ENCODE results near the gene CACNA1D. TPM values are rescaled to one million over a fixed set of nuclear protein-coding genes. Genes with fewer than 3 reads are reported as not detected.

Gene CACNA1D
- total RNA-seq, 1 donor from 2014 or later: 6.3 TPM

DNA sequence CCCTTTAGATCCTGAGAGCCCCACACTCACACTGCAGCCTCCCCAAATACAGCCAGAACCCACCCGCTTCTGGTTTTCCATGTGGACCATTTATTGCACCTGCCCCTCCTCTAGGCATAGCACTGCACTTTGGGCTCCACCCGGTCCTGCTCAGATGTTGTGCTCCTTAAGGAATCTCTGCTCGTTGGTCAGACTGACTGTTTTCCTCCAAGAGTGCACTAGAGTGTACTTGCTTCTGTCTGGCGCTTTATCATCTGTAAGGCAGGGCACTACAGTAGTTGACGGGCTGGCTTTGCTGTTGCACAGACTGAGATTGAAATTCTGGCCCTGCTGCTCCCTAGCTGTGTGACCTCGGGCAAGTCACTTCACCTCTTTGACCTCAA is 124.1 kb downstream of the CACNA1D start:
- H3K9me3 Mint-ChIP-seq (ENCODE audit: low read depth): no peaks in the 10 kb centered on the region
- no peaks in the 10 kb centered on the region for H3K4me1 Mint-ChIP-seq (ENCODE audit: low read depth)
- H3K27me3 Mint-ChIP-seq: peaks cover 10% of the 10 kb centered on the region
- H3K4me3 Mint-ChIP-seq (ENCODE audit: low read depth): no peak overlapping the region
- H3K36me3 Mint-ChIP-seq (ENCODE audit: insufficient read depth): no peaks in the 10 kb centered on the region
- H3K27ac Mint-ChIP-seq: no peak overlapping the region
- DNase-seq (ENCODE audit: low spot score, unreplicated experiment): no peak
- TF ChIP-seq, protein P1, sequence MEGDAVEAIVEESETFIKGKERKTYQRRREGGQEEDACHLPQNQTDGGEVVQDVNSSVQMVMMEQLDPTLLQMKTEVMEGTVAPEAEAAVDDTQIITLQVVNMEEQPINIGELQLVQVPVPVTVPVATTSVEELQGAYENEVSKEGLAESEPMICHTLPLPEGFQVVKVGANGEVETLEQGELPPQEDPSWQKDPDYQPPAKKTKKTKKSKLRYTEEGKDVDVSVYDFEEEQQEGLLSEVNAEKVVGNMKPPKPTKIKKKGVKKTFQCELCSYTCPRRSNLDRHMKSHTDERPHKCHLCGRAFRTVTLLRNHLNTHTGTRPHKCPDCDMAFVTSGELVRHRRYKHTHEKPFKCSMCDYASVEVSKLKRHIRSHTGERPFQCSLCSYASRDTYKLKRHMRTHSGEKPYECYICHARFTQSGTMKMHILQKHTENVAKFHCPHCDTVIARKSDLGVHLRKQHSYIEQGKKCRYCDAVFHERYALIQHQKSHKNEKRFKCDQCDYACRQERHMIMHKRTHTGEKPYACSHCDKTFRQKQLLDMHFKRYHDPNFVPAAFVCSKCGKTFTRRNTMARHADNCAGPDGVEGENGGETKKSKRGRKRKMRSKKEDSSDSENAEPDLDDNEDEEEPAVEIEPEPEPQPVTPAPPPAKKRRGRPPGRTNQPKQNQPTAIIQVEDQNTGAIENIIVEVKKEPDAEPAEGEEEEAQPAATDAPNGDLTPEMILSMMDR (IDR thresholded peaks at IDR 0.05; ENCODE audit: unreplicated experiment): no peak

DNA sequence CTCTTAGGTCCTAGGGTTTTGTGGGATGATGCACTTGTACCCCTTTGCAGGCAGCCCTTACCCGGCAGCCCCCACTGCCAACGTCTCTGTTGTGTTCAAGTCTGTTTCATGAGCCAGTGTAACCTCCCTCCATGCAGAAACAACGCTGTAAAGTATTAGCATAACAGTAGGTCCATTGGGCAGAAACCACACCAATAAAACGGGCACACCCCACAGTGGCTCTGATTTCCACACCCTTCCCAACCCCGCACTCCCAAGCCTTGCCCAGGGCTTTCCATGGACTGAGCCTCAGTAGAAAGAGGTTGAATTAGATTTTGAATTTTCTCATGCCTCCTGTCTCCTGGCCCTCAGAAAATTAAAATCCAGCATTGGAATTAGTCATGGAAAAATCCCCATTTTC is 124.5 kb downstream of the CACNA1D start:
- DNase-seq (ENCODE audit: low spot score, unreplicated experiment): no peak
- Mint-ChIP-seq H3K4me3 (ENCODE audit: low read depth) (no peak overlapping the region), H3K27ac (no peak overlapping the region), H3K4me1 (ENCODE audit: low read depth) (no peaks in the 10 kb centered on the region), H3K36me3 (ENCODE audit: insufficient read depth) (no peaks in the 10 kb centered on the region), H3K9me3 (ENCODE audit: low read depth) (no peaks in the 10 kb centered on the region), H3K27me3 (peaks cover 12% of the 10 kb centered on the region)
- TF ChIP-seq, protein P1 (IDR thresholded peaks at IDR 0.05; ENCODE audit: unreplicated experiment): no peak

DNA sequence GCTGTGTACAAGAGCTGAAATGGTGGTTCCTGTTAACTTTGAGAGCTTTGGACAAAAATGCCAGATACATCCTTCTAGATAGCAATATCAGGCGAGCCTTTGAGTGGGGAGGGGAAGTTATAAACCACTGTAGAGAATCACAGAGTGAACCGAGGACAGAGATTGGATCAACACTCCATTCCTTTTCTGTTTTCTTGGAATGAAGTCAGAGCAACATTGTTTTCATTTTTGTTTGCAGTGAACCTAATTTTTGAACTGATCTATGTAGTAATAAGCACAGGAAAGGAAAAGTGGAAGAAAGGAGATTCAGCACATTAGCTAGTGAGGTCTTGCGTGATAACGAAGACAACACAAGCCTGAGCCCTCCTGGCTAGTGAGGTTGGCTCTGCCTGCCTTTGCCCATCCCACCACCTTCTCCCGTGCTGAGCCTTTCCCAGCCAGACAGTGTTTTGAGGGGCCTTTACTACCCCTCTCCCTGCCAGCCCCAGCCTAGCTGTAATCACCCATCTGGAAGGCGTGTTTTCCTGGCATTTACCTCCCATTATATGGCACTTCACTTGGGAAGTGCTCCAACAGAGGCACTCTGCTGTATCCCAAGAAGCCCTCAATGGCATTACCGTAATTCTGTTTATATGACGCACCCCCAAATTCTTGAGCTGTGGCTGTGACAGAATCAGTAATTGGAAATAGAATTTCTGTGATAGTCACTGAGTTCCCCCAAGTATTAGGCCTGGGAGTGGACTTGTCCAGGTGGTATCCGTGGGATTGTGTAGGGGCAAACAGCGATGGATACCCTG is 129.8 kb downstream of the CACNA1D start:
- H3K27ac Mint-ChIP-seq: no peak overlapping the region
- H3K36me3 Mint-ChIP-seq (ENCODE audit: insufficient read depth): no peaks in the 10 kb centered on the region
- H3K4me3 Mint-ChIP-seq (ENCODE audit: low read depth): no peak overlapping the region
- H3K4me1 Mint-ChIP-seq (ENCODE audit: low read depth): peaks cover 2% of the 10 kb centered on the region
- DNase-seq (ENCODE audit: low spot score, unreplicated experiment): no peak
- peaks cover 8% of the 10 kb centered on the region for H3K27me3 Mint-ChIP-seq
- TF ChIP-seq, protein P1 (IDR thresholded peaks at IDR 0.05; ENCODE audit: unreplicated experiment): no peak
- no peaks in the 10 kb centered on the region for H3K9me3 Mint-ChIP-seq (ENCODE audit: low read depth)

DNA sequence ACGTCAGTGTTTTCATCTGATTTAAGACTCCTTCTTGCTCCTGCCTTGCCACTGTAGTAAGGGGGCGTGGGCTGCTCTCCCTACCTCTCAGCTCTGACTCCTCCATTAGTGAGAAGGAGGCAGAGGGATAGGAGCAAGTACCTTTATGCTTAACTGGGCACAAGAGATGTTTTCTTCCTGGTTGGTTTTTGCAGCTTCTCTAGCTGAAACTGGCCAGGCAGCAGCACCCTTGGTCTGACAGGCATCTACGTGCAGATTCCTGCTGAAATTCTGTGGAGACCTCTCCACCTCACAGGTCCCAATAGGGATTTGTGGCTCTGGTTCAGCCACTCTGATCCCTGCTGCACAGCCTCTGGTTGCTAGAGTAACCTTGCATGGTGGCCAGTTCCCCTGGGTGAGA is 132.5 kb downstream of the CACNA1D start:
- TF ChIP-seq, protein P1 (IDR thresholded peaks at IDR 0.05; ENCODE audit: unreplicated experiment): no peak
- peaks cover 8% of the 10 kb centered on the region for H3K27me3 Mint-ChIP-seq
- no peaks in the 10 kb centered on the region for H3K36me3 Mint-ChIP-seq (ENCODE audit: insufficient read depth)
- peak overlapping the region; percentile 54 for H3K27ac Mint-ChIP-seq
- peaks cover 6% of the 10 kb centered on the region for H3K9me3 Mint-ChIP-seq (ENCODE audit: low read depth)
- H3K4me3 Mint-ChIP-seq (ENCODE audit: low read depth): no peak overlapping the region
- H3K4me1 Mint-ChIP-seq (ENCODE audit: low read depth): peaks cover 6% of the 10 kb centered on the region
- no peak for DNase-seq (ENCODE audit: low spot score, unreplicated experiment)

DNA sequence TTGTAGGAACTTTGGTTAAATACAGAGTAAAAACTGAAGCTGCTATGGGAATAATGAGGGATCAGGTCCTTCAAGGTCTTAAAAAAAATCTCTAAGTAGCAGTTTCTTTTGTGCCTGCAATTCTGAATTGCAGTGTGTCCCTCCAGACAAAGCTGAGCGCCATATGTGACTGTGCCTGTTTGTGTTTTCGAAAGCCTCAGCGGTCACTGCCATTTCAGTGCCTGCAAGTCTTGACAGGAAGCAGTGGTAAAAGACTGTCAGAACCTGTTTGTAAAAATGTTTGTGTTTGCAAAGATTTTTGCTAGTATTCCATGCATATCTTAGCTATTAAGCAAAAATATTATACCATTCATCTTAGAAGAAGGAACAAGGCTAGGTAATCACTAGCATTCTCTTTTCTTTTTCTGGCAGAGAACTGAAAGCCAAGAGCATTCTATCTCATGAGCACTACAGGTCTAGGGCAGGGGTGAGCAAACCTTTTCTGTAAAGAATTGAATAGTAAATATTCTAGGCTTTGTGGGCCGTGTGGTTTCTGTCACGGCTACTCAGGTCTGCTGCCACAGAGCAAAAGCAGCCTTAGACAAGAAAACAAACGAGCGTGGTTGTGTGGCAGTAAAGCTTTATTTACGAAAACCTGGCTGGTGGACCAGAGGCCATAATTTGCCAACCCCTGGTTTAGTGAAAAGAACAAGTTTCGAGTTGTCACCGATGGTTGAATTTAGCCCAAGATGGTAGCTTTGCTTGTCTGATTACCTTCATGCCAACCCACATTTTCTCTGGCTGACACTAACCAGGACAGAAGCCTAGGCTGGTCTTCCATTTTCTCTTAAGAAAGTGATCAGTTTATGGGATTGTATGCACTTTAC is 134.4 kb downstream of the CACNA1D start:
- Mint-ChIP-seq H3K36me3 (ENCODE audit: insufficient read depth) (no peaks in the 10 kb centered on the region), H3K9me3 (ENCODE audit: low read depth) (peaks cover 6% of the 10 kb centered on the region), H3K27me3 (peaks cover 8% of the 10 kb centered on the region), H3K27ac (no peak overlapping the region), H3K4me3 (ENCODE audit: low read depth) (no peak overlapping the region), H3K4me1 (ENCODE audit: low read depth) (peaks cover 6% of the 10 kb centered on the region)
- no peak for DNase-seq (ENCODE audit: low spot score, unreplicated experiment)
- TF ChIP-seq, protein P1 (IDR thresholded peaks at IDR 0.05; ENCODE audit: unreplicated experiment): no peak

Measured in progenitor cell of endocrine pancreas (in vitro differentiated cells).